ENCODE data around the gene GPR183.

Gene GPR183

GRCh38 chr13:99265821-99266426 lies 41.3 kb downstream of the GPR183 start:
- Histone ChIP-seq H3K4me1 (ENCODE audit: control insufficient read depth, low read depth, low read length) (peaks cover 4% of the 10 kb centered on the region), H3K79me1 (ENCODE audit: low read length) (peaks cover 2% of the 10 kb centered on the region), H3K4me2 (ENCODE audit: low read length) (no peak overlapping the region), H2BK15ac (replicated peaks; ENCODE audit: low read depth) (no peak overlapping the region), H3K4me3 (ENCODE audit: low read length) (no peak overlapping the region), H3K4ac (ENCODE audit: low read depth, low read length) (no peak overlapping the region), H3K56ac (ENCODE audit: low read length) (no peak overlapping the region), H3K23ac (ENCODE audit: low read length) (no peak overlapping the region), H3K27me3 (ENCODE audit: insufficient read depth, low read length, poor library complexity) (no peaks in the 10 kb centered on the region), H2BK120ac (ENCODE audit: low read depth, low read length) (no peak overlapping the region), H3K79me2 (ENCODE audit: control insufficient read depth, insufficient read depth, low read length) (no peaks in the 10 kb centered on the region), H3K18ac (ENCODE audit: low read length) (no peak overlapping the region), H2BK5ac (ENCODE audit: low read length) (no peak overlapping the region), H3K36me3 (ENCODE audit: control insufficient read depth, insufficient read depth, low read length) (no peaks in the 10 kb centered on the region), H4K5ac (ENCODE audit: low read length) (no peak overlapping the region), H3K27ac (ENCODE audit: low read depth, low read length) (no peak overlapping the region), H3K9ac (ENCODE audit: low read length) (no peak overlapping the region), H4K8ac (ENCODE audit: low read depth, low read length) (no peak overlapping the region), H2AK5ac (ENCODE audit: low read length) (no peak overlapping the region)
- WGBS (ENCODE audit: extremely low coverage, insufficient coverage, low lambda C conversion rate): no CpG with 5 or more reads among the region's 3 CpGs
- DNase-seq: peak; percentile 57

GRCh38 chr13:99265162-99265800 lies 41.9 kb downstream of the GPR183 start:
- Histone ChIP-seq H2BK5ac (ENCODE audit: low read length) (no peak overlapping the region), H4K8ac (ENCODE audit: low read depth, low read length) (no peak overlapping the region), H3K18ac (ENCODE audit: low read length) (no peak overlapping the region), H3K4ac (ENCODE audit: low read depth, low read length) (no peak overlapping the region), H3K4me3 (ENCODE audit: low read length) (no peak overlapping the region), H2BK15ac (replicated peaks; ENCODE audit: low read depth) (no peak overlapping the region), H3K79me1 (ENCODE audit: low read length) (peaks cover 2% of the 10 kb centered on the region), H3K27me3 (ENCODE audit: insufficient read depth, low read length, poor library complexity) (no peaks in the 10 kb centered on the region), H3K23ac (ENCODE audit: low read length) (no peak overlapping the region), H3K79me2 (ENCODE audit: control insufficient read depth, insufficient read depth, low read length) (no peaks in the 10 kb centered on the region), H2BK120ac (ENCODE audit: low read depth, low read length) (no peak overlapping the region), H3K27ac (ENCODE audit: low read depth, low read length) (no peak overlapping the region), H3K4me2 (ENCODE audit: low read length) (no peak overlapping the region), H4K5ac (ENCODE audit: low read length) (no peak overlapping the region), H3K36me3 (ENCODE audit: control insufficient read depth, insufficient read depth, low read length) (no peaks in the 10 kb centered on the region), H3K56ac (ENCODE audit: low read length) (no peak overlapping the region), H3K4me1 (ENCODE audit: control insufficient read depth, low read depth, low read length) (peaks cover 4% of the 10 kb centered on the region), H2AK5ac (ENCODE audit: low read length) (no peak overlapping the region), H3K9ac (ENCODE audit: low read length) (no peak overlapping the region)
- DNase-seq: no peak
- no CpG with 5 or more reads among the region's 8 CpGs for whole genome bisulfite sequencing (ENCODE audit: extremely low coverage, insufficient coverage, low lambda C conversion rate)

- no peak overlapping the region for H3K4ac ChIP-seq (ENCODE audit: low read depth, low read length)
- no peak overlapping the region for H3K18ac ChIP-seq (ENCODE audit: low read length)
- H4K5ac ChIP-seq (ENCODE audit: low read length): no peak overlapping the region
- H4K8ac ChIP-seq (ENCODE audit: low read depth, low read length): no peak overlapping the region
- no peak overlapping the region for H3K23ac ChIP-seq (ENCODE audit: low read length)
- H2BK15ac ChIP-seq (replicated peaks; ENCODE audit: low read depth): no peak overlapping the region
- H2BK5ac ChIP-seq (ENCODE audit: low read length): no peak overlapping the region
- DNase-seq: no peak
- H3K4me2 ChIP-seq (ENCODE audit: low read length): no peak overlapping the region
- peaks cover 3% of the 10 kb centered on the region for H3K79me1 ChIP-seq (ENCODE audit: low read length)
- H2BK120ac ChIP-seq (ENCODE audit: low read depth, low read length): no peak overlapping the region
- H3K9ac ChIP-seq (ENCODE audit: low read length): no peak overlapping the region
- no peak overlapping the region for H2AK5ac ChIP-seq (ENCODE audit: low read length)
- no peaks in the 10 kb centered on the region for H3K36me3 ChIP-seq (ENCODE audit: control insufficient read depth, insufficient read depth, low read length)
- H3K27ac ChIP-seq (ENCODE audit: low read depth, low read length): no peak overlapping the region
- WGBS (ENCODE audit: extremely low coverage, insufficient coverage, low lambda C conversion rate): no CpG with 5 or more reads among the region's 1 CpG
- H3K4me3 ChIP-seq (ENCODE audit: low read length): no peak overlapping the region
- H3K56ac ChIP-seq (ENCODE audit: low read length): no peak overlapping the region
- H3K79me2 ChIP-seq (ENCODE audit: control insufficient read depth, insufficient read depth, low read length): no peaks in the 10 kb centered on the region
- no peaks in the 10 kb centered on the region for H3K27me3 ChIP-seq (ENCODE audit: insufficient read depth, low read length, poor library complexity)
- peaks cover 4% of the 10 kb centered on the region for H3K4me1 ChIP-seq (ENCODE audit: control insufficient read depth, low read depth, low read length)
Observed at GRCh38 chr13:99264051-99264450, 43.1 kb downstream of the GPR183 start.

GRCh38 chr13:99263126-99263785 lies 43.9 kb downstream of the GPR183 start:
- no peak overlapping the region for H2BK120ac ChIP-seq (ENCODE audit: low read depth, low read length)
- H3K18ac ChIP-seq (ENCODE audit: low read length): no peak overlapping the region
- no peak overlapping the region for H2BK5ac ChIP-seq (ENCODE audit: low read length)
- no peak overlapping the region for H3K4me2 ChIP-seq (ENCODE audit: low read length)
- H3K79me2 ChIP-seq (ENCODE audit: control insufficient read depth, insufficient read depth, low read length): no peaks in the 10 kb centered on the region
- H3K4me1 ChIP-seq (ENCODE audit: control insufficient read depth, low read depth, low read length): peaks cover 4% of the 10 kb centered on the region
- H3K56ac ChIP-seq (ENCODE audit: low read length): no peak overlapping the region
- no peak overlapping the region for H3K4ac ChIP-seq (ENCODE audit: low read depth, low read length)
- DNase-seq: no peak
- no peak overlapping the region for H4K5ac ChIP-seq (ENCODE audit: low read length)
- H3K79me1 ChIP-seq (ENCODE audit: low read length): peaks cover 3% of the 10 kb centered on the region
- no peak overlapping the region for H2AK5ac ChIP-seq (ENCODE audit: low read length)
- no peaks in the 10 kb centered on the region for H3K36me3 ChIP-seq (ENCODE audit: control insufficient read depth, insufficient read depth, low read length)
- no peak overlapping the region for H2BK15ac ChIP-seq (replicated peaks; ENCODE audit: low read depth)
- no peak overlapping the region for H3K4me3 ChIP-seq (ENCODE audit: low read length)
- H3K27ac ChIP-seq (ENCODE audit: low read depth, low read length): no peak overlapping the region
- no peak overlapping the region for H3K23ac ChIP-seq (ENCODE audit: low read length)
- H3K9ac ChIP-seq (ENCODE audit: low read length): no peak overlapping the region
- WGBS (ENCODE audit: extremely low coverage, insufficient coverage, low lambda C conversion rate): no CpG with 5 or more reads among the region's 7 CpGs
- H4K8ac ChIP-seq (ENCODE audit: low read depth, low read length): no peak overlapping the region
- no peaks in the 10 kb centered on the region for H3K27me3 ChIP-seq (ENCODE audit: insufficient read depth, low read length, poor library complexity)

- Histone ChIP-seq H3K79me1 (ENCODE audit: low read length) (peaks cover 3% of the 10 kb centered on the region), H2BK5ac (ENCODE audit: low read length) (no peak overlapping the region), H3K56ac (ENCODE audit: low read length) (no peak overlapping the region), H3K36me3 (ENCODE audit: control insufficient read depth, insufficient read depth, low read length) (no peaks in the 10 kb centered on the region), H3K4me3 (ENCODE audit: low read length) (no peak overlapping the region), H2BK15ac (replicated peaks; ENCODE audit: low read depth) (no peak overlapping the region), H4K8ac (ENCODE audit: low read depth, low read length) (no peak overlapping the region), H3K23ac (ENCODE audit: low read length) (no peak overlapping the region), H3K4me1 (ENCODE audit: control insufficient read depth, low read depth, low read length) (no peaks in the 10 kb centered on the region), H4K5ac (ENCODE audit: low read length) (no peak overlapping the region), H3K4ac (ENCODE audit: low read depth, low read length) (no peak overlapping the region), H3K9ac (ENCODE audit: low read length) (no peak overlapping the region), H3K18ac (ENCODE audit: low read length) (no peak overlapping the region), H3K4me2 (ENCODE audit: low read length) (no peak overlapping the region), H3K27me3 (ENCODE audit: insufficient read depth, low read length, poor library complexity) (no peaks in the 10 kb centered on the region), H2AK5ac (ENCODE audit: low read length) (no peak overlapping the region), H3K79me2 (ENCODE audit: control insufficient read depth, insufficient read depth, low read length) (no peaks in the 10 kb centered on the region), H2BK120ac (ENCODE audit: low read depth, low read length) (no peak overlapping the region), H3K27ac (ENCODE audit: low read depth, low read length) (no peak overlapping the region)
- no peak for DNase-seq
- no CpG with 5 or more reads among the region's 1 CpG for WGBS (ENCODE audit: extremely low coverage, insufficient coverage, low lambda C conversion rate)
Observed at GRCh38 chr13:99261059-99261458, 46.1 kb downstream of the GPR183 start.

All from mesendoderm (in vitro differentiated cells).